GM13977 (cell line): ENCODE measurements around the gene KRT2.

ENCODE experiments used
- DNase-seq: peaks from one replicate; pipeline ENCODE4 v3.0.0; 2012; ENCODE audit warnings: low spot score
- CTCF ChIP-seq: IDR thresholded peaks from 2 replicates; pipeline ENCODE4 v1.5.1; 2012; ENCODE audit warnings: mild to moderate bottlenecking, control low read depth; ENCODE audit not compliant: insufficient read depth; ENCODE audit errors: extremely low read depth, missing control alignments
- in situ Hi-C: fragments of 300-500 bp; cut with MboI; formaldehyde crosslinking; loops from one replicate; pipeline ENCODE4 v1.12.0; 2022; ENCODE audit warnings: low sequenced_read_pairs, low pct_unique_long_range_greater_than_20kb, mixed read lengths, inconsistent platforms; ENCODE audit not compliant: unreplicated experiment

Gene KRT2

GRCh38 chr12:52691076-52691840 is 39.2 kb upstream of the KRT2 start:
- DNase-seq: no peak
- no peak for TF ChIP-seq CTCF

GRCh38 chr12:52690351-52691075 is 38.5 kb upstream of the KRT2 start:
- no peak for TF ChIP-seq CTCF
- no peak for DNase-seq
- in situ Hi-C loops: no loop called here

More at GRCh38 chr12:52691076-52691840, 39.2 kb upstream of the KRT2 start:
- in situ Hi-C loops: no loop called here

GRCh38 chr12:52689936-52690335 is 37.9 kb upstream of the KRT2 start:
- DNase-seq: no peak
- in situ Hi-C loops: no loop called here
- no peak for TF ChIP-seq CTCF

- in situ Hi-C loops: no loop called here
- TF ChIP-seq CTCF: no peak
- no peak for DNase-seq
Measured at GRCh38 chr12:52689239-52689638, 37.2 kb upstream of the KRT2 start.

GRCh38 chr12:52688481-52688880 is 36.5 kb upstream of the KRT2 start:
- in situ Hi-C loops: no loop called here
- no peak for DNase-seq
- no peak for TF ChIP-seq CTCF

- TF ChIP-seq CTCF: no peak
- in situ Hi-C loops: no loop called here
- no peak for DNase-seq
Measured at GRCh38 chr12:52687497-52688385, 35.7 kb upstream of the KRT2 start.
